ENCODE data around the gene NCBP3.

DNA sequence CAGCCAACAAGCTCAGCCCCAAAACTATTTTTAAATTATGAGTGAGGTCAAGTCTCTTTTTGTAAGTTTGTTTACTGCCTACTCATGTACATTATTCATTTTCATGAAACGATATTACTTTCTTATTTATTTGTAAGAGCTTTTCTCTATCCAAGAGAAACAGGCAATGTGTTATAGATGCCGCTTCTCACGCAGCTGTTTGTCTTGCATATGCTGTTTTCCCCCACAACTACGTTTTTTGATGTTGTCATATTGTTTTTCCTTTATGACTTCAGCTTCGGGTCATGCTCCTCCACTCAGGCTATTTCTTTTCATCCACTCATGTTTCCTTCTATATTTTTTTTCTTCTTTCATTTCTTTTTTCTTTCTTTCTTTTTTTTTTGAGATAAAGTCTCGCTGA lies 65.1 kb downstream of the NCBP3 start:
- TF ChIP-seq CTCF (IDR thresholded peaks at IDR 0.05) (no peak), POLR2AphosphoS5 (IDR thresholded peaks at IDR 0.05) (no peak), POLR2A (IDR thresholded peaks at IDR 0.05) (no peak)

All from gastroesophageal sphincter (tissue), 3 donors.